Fibroblast of villous mesenchyme (primary cell): ENCODE measurements around the gene MTRF1L. TPM values are rescaled to one million over a fixed set of nuclear protein-coding genes. Genes with fewer than 3 reads are reported as not detected.

Source experiments
- DNase-seq: peaks from one replicate; pipeline ENCODE4 v3.0.0-alpha.2; 2010; ENCODE audit warnings: low read depth
- H3K4me3 ChIP-seq: 2 replicates; pipeline ENCODE4 v1.5.1; 2011; ENCODE audit warnings: low read depth, mild to moderate bottlenecking, low read length
- CTCF ChIP-seq: IDR thresholded peaks from 2 replicates; pipeline ENCODE4 v1.5.1; 2012; ENCODE audit warnings: low read depth, mild to moderate bottlenecking, low read length; ENCODE audit not compliant: insufficient read depth
- small RNA-seq: library from RNA; depleted of rRNA; stranded (forward); fragments of <200 nt; gene quantifications from one replicate; pipeline ENCODE3, GENCODE V24; 2012
- total RNA-seq: library from RNA; depleted of rRNA; stranded (reverse); fragments of >200 nt; gene quantifications from 2 replicates; pipeline ENCODE4 v1.2.3, GENCODE V29; 2012

The MTRF1L gene
- total RNA-seq, 1 donor, result 28.9 TPM

- DNase-seq, result no peak
- no peak for TF ChIP-seq CTCF
- H3K4me3 ChIP-seq, result no peak overlapping the region
Measured at GRCh38 chr6:152946484-152946883, 56.0 kb downstream of the MTRF1L start.

GRCh38 chr6:152943260-152943897 lies 59.1 kb downstream of the MTRF1L start:
- DNase-seq, result no peak
- no peak overlapping the region for H3K4me3 ChIP-seq
- no peak for TF ChIP-seq CTCF

- TF ChIP-seq CTCF, result no peak
- no peak for DNase-seq
- no peak overlapping the region for H3K4me3 ChIP-seq
Measured at GRCh38 chr6:152942319-152942869, 60.1 kb downstream of the MTRF1L start.

- TF ChIP-seq CTCF, result no peak
- DNase-seq, result no peak
- H3K4me3 ChIP-seq, result no peak overlapping the region
Measured at GRCh38 chr6:152941746-152942145, 60.8 kb downstream of the MTRF1L start.

Small RNA genes within 50 kb of the gene (small RNA-seq; reads per million reads assigned to genes)
- not detected for gene AL080276.1

Other genes starting within 250 kb of the MTRF1L start
- gene FBXO5, start 19.7 kb downstream of the MTRF1L start, total RNA-seq, result 15.5 and 22.5 TPM in 2 replicates
- gene RGS17, start 128.6 kb upstream of the MTRF1L start, total RNA-seq, result 1.3 and 2.9 TPM in 2 replicates